ENCODE data around the gene LRRC51.

Gene LRRC51, protein sequence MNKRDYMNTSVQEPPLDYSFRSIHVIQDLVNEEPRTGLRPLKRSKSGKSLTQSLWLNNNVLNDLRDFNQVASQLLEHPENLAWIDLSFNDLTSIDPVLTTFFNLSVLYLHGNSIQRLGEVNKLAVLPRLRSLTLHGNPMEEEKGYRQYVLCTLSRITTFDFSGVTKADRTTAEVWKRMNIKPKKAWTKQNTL

DNA sequence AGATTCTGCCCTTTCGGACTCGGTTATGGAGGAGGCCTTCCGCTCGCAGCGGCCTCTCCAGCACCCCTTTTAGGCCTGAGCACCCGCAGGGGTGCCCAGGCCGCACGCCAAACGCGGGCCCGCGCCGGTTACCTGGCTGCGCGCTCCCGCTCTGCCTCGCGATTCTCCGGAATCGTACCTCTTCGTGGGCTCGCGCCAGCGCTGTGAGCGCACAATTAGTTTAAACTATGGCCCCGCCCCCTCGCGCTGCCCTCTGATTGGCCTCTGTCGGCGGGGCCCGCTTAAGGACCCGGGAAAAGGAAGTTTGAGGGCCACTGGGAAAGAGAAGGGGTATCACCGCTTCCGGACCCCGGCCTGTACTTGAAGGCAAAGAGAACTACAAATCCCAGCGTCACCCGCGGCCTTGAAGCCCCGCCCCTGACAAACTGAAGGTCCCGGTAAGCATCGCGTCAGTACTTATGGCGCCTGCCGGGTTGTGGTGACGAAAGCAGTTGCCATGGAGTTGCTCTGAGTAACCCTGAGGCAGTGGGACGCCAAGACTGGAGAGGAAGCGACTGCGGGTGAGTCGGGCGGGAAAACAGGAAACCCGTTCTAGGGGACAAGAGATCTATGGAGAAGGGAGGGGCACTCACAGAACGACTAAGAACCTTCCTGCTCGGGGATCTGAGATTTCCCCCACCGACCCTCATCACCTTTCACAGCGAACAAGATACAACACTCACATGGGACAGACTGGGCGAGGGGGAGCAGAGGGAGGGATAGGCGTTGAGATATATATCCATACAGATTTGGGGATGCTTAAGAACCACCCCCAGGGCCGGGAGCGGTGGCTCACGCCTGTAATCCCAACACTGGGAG is at the start of gene LRRC51, which contains the start of gene NUMA1:
Gene LRRC51 (plus strand): TSS at position 525 of the 858 bp plus-strand sequence. CDS start 8,234 bp downstream, outside the sequence.
Gene NUMA1 (minus strand): TSS at position 217 of the 858 bp plus-strand sequence. CDS start 44,599 bp downstream, outside the sequence.
- peak; percentile 99 for DNase-seq

DNA sequence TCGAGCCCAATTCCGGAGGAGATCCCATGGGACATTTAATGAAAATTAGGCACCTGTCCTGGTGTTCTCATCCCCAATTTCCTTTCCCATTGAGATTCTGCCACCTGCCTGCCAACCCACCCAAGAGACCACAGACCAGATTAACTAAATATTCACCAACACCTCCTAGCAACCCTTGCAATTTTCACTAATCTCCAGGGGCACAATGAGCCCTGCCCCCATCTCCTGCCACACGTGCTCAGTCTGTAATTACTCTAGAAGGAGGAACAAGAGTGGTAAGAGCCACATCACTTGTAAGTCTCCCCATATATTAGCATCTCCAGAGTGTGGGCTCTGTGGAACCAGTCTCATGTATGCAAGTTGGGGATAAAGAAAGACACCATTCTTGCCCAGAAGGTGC is 44.0 kb upstream of the LRRC51 start:
- no peak for DNase-seq

DNA sequence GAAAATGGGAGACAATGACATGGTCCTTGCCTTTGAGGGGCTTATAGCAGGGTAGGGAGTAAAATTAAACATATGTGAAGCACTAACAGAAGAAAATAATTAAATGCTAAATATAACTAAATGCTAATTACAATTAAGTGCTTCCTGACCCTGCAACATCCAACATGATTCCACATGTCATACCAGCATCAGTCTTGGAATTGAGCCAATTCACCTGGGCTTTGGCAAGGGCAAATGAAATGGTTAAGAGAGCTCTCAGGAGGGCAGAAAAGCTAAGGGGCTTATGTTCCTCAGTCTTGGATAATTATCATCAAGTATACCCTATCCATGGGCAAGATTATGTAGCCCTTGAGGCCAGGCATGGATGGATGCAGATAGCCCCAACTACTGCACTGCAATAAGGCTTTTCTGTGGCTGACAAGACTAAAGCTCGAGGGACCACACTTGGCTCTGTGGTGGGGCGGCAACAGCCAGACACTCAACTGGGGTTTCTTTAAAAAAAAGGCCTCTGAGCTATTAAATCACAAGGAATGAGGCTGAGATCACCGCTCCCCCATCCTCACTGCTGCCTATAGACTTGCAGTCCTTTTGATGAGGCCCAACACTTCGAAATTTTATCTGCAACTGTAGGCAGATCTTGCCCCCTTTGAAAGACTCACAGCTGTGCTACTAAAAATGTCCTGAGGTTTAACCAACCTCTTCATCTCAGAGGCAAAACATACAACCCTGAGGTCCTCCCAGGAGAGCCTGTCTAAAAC is 42.9 kb upstream of the LRRC51 start:
- no peak for DNase-seq

DNA sequence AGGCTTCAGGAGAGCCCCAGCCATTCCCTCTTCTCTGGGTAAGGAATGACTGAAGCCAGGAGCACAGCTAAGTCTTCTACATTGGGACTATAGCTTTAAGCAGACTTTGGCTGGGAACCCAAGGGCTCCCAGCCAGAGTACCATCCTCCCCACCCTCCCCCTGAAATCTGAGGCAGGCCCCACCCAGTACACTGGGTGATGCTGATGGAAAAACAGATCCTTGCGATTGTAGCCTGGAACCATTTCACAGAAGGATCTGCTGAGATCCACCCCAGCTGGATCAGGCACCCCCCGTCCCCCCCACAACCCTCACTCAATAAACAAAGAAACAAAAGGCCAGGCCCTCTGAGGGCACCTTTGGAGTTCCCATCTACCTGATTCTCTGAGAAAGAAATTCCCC is 42.2 kb upstream of the LRRC51 start:
- DNase-seq: no peak

DNA sequence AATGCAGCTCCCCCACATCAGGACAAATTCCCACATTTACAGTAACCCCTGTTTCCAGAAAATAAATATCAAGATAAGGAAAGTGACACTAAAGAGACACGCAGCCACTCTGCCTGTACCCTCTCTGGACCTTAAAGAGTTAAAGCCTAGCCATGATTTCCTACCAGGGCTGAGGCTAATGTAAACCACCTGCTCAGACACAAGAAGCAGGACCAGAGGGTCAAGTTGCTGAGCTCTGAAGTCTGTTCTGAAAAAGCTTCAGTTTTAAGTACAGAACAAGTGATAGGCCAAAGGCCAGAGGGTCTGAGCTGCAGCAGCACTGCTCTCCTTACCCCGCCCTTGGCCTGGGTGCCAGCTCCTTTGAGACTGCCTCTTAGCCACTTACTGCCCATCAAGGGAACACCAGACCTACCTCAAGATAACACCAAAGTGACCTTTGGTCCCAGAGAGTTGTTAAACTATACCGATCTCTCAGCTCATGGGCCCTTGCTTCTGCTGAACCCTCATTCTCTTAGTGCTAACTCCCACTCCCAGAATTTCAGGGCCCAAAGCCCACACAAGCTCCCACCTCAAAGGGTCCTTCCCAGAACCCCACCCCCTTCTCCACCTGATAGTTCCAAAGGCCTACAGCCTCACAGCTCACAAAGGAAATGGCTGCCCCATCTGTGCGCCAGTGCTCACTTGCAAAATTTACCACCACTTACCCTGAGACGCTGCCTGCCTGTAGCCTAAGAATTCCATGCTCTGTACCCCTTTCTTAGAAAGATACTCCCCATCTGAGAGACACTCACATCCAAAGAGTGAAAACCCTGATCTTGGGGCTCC is 41.4 kb upstream of the LRRC51 start:
- no peak for DNase-seq

DNA sequence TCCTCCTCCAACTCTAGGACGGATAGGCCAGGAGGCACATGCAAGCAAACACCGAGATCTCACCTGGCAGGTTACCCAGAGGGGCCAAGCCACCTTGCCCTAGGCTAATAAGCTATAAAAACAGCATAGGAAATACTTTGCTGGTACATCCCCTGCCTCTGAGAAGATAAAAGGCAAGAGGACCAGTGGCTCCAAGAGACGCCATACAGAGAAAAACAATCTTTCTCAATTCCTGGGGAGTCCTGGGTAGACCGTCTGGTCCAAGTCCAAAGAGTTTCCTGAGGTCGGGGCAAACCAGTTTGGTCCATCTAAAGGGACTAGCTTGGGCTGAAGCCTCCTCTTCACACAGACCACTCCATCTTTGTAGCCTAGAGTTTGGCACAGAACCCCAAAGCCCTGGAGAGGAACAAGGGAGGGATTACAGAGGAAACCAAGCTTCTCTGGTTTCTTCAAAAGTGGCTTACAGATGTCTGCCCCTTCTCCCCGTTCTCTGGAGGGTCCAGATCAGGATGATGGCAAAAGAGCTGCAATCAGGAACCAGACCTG is 40.7 kb upstream of the LRRC51 start:
- DNase-seq: no peak

DNA sequence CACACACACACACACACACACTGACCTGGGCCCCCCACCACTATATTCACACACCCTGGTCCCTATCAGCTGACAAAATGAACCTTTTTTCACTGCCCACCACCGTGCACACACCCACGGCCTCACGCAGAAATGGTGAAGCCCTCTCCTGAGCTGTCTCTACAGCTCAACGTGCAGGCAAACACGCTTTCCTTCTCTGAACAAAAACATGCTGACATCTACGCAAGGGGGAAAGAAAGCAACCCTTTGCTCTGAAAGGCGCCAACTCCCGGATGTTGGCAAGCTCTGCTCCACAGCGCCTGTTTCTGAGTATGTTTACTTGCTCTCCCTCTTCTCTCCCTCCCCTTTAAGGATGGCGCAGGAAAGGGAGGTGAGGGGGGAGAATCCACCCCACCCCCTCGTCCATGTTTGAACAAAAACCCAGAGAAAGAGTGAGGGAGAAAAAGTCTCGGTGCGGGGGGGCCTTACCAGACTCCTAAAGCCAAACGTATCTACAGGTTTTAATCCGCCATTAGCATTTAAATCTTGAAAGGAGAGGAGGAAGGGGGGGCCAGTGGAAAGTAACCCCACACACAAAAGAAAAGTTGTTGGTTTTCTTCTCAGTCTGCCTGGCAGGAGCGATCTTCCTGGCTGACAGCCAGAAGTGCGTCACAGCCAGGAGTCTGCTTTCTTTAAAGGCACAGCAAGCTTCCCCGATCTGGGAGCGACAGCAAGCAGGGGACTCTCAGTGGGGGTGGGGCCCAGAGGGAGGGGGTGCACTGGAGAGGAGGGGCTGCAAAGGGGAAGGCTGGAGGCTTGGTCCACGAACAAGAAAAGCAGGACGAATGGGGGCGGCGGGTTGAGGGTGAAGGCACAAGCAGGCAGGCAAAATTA is 39.9 kb upstream of the LRRC51 start:
- peak; percentile 65 for DNase-seq

DNA sequence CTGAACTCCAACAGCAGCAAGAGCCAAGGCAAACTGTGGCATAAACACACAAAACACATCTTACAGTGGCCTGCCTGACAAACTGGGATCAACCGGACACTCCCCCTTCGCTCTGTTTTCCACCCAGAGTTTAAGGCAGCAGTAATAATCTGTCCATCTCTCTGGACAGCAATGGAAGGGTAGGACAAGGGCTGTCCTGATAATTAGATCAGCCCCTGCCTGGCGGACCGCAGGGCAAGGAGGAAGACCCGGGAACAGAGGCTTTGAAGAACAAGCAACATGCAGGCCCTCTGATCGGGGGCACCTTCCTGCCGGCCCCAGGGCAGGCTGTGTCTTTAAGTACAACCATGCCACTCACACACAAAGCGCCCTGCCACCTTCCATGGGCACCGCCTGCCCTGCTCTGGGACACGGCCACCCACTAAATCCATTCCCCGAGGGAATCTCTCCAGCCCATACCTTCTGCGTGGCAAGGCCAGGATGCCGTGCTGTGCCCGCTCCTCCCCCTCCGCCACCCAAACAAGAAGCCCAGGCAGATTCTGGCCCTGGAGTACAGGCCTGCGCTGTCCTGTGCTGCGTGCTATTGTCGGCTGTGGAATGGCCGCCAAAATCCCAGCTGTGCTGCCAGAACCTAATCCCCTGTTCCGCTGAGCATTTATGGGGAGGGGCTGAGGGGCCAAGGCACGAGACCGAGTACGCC is 39.1 kb upstream of the LRRC51 start:
- peak; percentile 21 for DNase-seq

DNA sequence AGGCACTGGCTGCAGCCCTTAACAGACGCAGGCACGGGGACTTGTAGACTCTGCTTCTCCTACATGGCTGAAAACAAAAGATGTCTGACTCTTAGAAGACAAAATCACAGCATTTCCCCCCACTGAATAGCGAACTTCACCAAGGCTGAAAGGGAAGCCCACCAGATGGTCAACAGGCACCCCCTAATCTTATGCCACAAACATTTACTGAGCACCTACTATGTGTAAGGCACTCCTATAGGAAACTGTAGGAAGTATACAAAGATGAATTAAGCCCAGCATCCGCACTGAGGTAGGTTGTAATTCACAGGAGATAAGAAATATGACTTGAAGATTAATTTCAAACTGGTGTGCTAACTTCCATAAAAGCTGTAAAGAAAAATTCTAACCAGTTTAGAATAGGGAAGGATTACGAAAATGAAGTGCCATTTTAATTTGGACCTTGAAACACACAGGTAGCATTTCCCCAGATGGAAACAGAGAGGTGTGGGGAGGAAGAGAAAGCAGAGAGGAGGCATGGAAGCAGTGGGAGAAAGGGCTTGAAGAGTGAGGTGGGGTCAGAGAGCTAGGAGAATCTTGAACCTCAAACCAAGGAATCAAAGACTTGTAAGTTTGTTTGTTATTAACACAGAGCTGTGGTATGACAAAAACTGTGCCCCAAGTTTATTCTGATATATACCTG is 38.4 kb upstream of the LRRC51 start:
- no peak for DNase-seq

DNA sequence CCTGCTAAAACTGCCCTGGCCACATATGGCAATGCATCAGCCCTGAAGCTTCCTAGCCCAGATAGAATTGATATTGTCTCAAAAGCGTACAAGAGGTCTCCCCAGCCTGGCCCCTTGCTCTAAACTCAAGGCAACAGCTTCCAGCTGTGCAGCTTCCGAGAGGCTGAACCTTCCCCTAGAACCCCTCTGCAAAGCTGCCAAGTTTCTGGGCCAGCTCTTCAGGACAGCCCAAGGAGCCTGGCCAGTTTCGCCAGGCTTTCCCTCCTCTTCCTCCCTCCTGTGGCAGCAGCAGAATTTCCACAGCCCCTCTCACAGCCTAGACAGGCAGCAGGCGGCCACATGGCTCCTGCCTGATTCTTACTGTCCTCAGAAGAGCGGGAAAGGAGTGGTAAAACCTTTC is 34.8 kb upstream of the LRRC51 start:
- no peak for DNase-seq

DNA sequence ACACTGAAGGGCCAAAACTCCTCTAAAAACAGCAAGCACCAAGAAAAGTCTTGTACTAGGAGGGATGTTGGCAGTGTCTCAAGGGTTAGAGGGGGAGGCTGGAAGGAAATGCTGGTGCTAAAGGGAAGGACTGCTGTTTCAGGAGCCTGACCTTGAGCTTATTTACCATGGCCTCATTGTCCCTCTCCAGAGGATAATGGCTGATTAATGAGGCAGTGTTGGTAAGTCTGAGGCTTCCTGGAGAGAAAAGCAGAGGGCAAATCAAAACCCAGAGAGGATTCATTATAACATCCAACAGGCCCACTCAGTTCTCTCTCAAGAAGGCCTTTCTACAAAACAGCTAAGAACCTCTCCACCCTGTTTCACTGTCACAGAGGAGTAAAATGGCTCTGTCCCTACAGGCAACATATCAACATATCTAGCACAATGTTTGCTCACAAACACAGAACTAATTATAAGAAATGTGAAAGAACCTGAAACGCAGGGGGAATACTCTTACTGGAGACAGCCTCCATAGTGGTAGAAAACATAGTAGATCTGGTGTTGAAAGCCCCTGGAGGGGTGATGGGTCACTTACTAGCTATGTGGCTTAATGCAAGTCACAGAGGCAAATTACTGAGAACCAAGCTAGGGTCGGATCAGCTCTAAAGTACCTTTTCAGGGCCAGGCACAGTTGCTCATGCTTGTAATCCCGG is 31.7 kb upstream of the LRRC51 start:
- DNase-seq: no peak

DNA sequence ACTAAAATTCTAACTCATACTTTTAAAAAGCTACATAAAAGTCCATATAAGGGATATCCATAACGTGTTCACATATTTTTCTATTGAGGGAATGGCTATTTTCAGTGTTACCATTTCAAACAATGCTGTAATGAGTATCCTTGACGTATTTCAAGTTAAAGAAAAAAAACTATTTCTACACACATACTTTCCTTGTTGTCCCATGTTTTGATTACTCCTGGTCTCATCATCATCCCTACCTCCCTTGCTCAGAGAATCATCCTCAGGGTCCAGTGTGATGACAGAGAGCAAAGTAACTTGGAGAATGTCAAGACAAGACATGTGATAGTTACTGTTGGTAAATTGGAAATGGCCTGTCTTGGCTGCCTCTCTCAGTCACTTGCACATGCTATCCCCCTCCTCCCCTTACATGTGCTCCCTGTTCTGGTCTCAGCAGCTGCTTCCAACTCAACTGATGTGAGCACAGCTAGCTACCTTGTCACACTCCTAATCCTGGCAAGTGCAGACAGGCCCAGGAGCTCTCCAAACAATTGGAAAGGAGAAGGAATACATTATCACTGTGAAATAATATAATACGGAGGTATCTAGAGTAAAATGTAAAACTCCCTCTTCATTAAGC is 22.1 kb upstream of the LRRC51 start:
- no peak for DNase-seq

DNA sequence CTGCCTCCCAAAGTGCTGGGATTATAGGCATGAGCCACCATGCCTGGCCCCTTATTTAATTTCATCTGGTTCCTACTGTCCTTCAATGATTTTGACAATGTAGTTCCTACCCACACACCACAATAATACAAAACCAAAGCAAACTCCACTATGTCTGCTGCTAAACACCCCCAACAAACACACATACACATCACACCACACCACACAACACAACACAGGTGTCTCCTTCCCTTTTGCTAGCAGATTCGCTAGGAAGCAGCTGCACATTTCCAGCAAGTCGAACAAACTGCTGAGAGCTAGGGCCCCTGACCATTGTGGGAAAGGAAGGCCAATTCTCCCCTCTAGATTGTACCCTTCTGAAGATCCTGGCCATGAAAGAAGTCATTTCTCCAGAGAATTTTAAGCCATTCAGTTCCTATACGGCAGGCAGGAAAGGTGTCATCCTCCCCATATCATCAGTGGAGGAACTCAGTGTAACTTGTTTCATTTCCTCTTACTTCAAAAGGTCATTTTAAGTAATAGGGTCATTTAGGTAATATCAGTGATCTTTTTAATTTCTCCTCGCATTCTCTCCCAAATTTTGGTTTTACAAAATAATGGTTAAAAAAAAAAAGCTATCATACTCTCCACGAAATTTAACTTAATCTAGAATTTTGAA is 18.8 kb upstream of the LRRC51 start:
- DNase-seq: no peak

DNA sequence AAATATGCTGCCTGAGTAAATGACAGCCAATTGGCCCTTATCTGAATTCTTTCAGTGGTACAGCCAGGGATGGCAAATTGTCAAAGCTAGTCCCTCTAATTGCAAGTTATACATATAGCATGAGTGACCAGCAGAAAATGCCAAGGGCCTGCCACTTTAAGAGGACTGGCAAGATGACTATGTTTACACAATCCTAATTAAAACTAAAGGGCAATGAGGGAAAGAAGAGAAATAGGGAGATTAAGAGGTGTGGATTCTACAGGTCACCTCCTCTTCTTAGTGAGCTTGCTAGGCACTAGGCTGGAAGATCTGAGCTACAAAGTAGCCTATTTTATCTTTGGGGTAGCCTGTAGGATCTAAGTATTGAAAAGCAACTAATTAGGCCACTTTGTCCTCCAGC is 13.8 kb upstream of the LRRC51 start:
- no peak for DNase-seq

DNA sequence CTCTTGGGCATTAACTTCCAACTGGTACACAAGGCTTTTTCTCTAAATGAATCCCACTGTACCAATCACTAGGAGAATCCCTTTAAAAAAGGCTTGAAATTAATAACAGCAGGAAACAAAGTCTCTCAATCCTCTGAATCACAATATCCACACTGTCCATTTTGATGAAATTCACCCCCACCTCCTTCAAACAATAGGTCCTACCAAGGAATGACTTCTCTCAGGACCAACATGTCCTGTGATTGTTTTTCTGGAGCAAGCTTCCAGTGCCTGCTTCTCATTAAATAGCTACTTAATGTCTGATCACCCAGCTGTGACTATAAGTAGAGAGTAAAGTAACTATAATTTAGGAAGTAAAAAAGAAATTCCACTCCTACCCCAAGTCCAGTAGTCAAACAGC is 13.4 kb upstream of the LRRC51 start:
- DNase-seq: no peak

DNA sequence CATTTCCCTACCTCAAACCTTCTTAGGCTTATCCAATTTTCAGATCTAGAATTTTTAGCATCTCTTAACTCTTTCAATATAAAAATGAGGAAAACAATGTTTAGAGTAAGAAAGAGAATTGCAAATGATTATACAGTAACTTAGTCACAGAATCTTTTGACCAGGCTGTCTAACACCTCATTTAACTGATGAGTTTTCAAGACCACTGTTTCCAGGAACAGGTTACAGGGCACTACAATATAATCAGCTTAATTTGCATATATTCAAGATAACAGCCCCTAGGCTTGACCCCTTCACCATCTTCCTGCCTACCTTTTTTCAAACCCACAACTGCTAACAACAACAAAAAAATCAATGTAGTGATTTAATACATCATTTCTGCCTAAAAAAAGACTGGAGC is 13.0 kb upstream of the LRRC51 start:
- no peak for DNase-seq

DNA sequence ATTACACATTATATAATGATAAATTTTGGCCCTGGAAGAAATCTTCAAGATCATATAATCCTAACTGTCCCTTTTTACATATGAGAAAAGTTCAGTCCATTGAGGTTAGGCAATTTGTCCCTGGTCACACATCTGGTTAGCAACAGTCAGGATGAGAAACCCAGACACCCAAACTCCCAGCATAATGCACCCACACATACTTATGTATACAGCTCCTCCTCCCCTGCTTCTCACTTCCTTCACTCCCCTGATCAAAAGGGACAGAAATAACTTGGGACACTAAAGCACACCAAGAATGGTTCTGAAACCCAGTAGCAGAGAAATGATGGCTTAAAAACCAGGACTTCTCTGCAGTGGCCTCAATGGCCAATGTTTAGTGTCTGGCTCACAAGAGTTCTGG is 11.4 kb upstream of the LRRC51 start:
- no peak for DNase-seq

DNA sequence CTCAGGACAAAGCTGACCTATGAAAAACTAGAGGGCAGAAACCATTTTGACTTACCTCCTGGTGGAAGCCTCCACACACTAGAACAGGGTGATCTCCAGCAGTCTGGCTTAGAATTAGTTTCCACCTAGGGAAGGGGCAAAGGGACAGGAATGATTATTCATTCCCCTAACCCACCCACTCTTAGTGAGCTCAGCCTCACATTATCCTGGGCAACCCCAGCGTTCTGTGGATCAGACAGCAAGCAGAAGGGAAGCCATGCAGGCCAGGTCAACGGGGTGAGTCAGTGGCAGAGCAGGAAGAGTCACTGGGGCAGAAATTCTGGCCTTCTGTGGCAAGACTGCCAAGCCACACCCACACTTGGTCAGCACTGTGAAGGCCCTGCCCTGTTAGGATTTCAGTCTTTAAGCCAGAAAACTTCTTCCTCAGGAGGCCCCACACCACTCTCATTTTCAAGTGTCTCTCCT is 10.8 kb upstream of the LRRC51 start:
- DNase-seq: peak; percentile 18

Data from activated CD4-positive, alpha-beta T cell treated with anti-CD3 and anti-CD28 coated beads, Interleukin-2, Interleukin-6, amounts not matched to agents 100 ng/mL and 50 ng/mL, durations not matched to agents 16 hours and 8 hours (primary cell).